GM21619 (cell line): Measurements from ENCODE around the gene ALLC.

ENCODE experiments used
- ATAC-seq: cut with Tn5 transposase; IDR thresholded peaks from one replicate; pipeline ENCODE4 v1.9.1; 2021; ENCODE audit not compliant: unreplicated experiment

ALLC gene

DNA sequence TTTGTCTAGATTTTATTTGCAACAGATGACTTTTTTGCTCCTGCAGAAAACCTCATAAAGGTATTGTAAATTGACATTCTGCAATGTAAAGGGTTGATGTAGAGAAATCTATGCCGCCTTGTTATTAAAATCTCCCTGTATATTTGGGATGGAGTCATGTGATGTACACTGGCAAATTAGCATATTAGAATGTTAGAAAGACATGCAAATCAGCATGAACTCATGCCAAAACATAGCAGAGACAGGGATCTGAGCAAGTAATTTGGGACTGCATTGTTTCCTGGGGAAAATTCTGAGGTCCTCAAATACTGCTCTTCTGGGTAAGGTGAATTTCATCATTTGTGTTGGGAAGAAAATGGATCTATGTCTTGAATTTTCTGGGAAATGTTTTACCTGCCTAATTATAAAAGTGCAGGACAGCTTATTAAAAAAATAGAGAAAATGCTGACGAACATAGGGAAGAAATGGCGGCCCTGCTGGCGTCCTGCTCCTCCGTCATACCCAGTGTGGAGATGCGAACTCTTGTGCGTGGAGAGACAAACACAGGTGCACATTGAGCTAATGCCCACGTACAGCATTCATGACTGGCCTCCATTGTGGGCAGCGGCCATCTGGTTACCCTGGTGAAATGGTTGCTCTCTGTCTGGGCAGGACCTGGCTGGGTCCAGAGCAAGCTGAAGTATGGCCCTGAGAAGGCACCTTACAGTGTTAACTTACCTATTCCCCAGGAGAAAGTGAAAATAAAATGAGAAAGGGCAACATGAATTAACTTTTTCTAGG lies 16.3 kb downstream of the ALLC start:
- ATAC-seq = no peak

GRCh38 chr2:3675687-3676086 lies 17.7 kb downstream of the ALLC start:
- no peak for ATAC-seq

- no peak for ATAC-seq
Measured at GRCh38 chr2:3677436-3677835, 19.4 kb downstream of the ALLC start.

DNA sequence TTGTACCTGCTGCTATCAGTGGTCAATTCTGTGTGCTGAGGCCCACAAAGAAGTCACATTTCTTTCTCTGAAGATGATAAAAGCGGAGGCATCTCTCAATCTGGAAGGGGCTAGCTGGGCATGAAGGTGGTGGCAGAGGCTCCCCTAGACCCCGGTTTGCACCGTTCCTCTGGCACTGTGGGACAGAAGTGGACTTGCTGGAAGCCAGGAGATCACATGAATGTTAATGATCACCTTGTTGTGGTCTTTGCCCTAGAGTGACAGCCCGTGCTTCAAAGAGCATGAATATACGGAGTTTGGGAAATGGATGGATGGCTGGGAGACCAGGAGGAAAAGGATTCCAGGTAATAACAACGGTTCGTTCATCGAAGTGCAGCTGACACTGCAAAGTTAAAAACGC lies 20.2 kb downstream of the ALLC start:
- no peak for ATAC-seq

GRCh38 chr2:3679180-3679579 lies 21.2 kb downstream of the ALLC start:
- no peak for ATAC-seq

DNA sequence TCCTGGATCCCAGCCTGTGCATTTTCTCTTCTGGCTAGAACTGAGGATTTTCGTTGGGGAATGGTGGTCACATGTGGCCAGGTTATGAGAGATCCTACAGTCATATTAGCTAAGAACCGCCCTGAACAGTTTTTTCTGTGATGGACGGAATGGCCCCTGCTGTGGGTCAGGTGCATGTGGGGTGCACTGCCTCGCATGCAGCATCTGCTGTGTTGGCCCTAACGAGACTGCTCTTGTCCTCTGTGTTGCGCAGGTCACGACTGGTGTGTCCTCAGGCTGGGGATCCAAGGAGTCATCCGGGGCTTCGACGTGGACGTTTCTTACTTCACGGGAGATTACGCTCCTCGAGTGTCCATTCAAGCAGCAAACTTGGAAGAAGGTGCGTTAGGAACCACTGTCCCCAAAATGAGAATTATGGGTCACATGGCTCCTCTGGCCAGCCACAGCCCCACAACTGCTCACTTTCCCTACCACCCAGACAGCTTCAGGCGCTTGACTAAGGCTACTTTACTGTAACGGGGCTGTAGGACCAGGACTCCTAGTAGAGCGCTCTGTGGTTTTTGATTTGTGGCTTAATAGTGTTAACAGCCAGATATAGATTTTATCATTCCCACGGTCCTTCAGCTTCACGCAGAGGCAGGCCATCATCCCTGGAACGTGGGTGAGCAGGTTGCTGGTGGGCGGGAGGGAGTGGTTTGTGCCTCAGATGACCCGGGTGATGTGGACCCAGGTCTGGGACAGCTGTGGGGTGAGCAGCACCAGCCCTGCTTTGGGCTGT lies 21.8 kb downstream of the ALLC start:
- no peak for ATAC-seq

- no peak for ATAC-seq
Measured at GRCh38 chr2:3680548-3681345, 22.7 kb downstream of the ALLC start.

GRCh38 chr2:3681625-3682024 lies 23.6 kb downstream of the ALLC start:
- no peak for ATAC-seq

DNA sequence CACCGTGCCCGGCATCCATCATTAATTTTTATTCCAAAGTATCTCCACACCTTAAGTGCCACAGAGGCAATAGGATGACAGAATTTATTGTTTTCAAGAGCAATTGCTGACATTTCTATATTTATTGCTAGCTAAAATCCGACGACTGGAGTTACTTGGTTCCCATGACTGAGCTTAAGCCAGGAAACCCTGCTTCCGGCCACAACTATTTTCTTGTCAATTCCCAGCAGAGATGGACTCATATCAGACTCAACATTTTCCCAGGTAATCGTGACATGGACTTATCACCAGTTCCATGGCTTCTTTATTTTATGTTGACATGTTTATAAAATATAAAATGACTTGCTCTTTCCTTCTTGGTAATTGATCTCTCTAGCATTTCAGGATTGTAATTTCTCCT lies 24.8 kb downstream of the ALLC start:
- no peak for ATAC-seq

DNA sequence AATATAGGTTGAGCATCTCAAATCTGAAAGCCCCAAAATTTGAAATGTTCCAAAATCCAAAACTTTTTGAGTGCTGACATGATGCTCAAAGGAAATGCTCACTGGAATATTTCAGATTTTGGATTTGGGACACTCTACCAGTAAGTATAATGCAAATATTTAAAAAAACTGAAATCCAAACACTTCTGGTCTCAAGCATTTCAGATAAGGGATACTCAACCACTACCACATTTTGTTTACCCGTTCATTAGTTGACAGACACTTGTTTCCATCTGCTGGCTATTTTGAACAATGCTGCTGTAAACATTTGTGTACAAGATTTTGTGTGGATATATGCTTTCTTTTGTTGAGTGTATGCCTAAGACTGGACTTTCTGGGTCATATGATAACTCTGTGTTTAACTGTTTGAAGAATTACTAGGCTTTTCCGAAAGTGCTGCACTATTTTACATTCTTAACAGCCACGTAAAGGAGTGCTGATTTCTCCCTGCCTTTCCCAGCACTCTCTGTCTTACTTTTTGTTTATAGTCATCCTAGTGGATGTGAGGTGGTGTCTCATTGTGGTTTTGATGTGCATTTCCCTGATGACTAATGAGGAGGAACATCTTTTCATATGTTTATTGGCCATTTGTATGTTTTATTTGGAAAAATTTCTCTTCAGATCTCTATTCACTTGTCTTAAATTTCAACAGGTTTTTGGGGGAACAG lies 25.9 kb downstream of the ALLC start:
- no peak for ATAC-seq

DNA sequence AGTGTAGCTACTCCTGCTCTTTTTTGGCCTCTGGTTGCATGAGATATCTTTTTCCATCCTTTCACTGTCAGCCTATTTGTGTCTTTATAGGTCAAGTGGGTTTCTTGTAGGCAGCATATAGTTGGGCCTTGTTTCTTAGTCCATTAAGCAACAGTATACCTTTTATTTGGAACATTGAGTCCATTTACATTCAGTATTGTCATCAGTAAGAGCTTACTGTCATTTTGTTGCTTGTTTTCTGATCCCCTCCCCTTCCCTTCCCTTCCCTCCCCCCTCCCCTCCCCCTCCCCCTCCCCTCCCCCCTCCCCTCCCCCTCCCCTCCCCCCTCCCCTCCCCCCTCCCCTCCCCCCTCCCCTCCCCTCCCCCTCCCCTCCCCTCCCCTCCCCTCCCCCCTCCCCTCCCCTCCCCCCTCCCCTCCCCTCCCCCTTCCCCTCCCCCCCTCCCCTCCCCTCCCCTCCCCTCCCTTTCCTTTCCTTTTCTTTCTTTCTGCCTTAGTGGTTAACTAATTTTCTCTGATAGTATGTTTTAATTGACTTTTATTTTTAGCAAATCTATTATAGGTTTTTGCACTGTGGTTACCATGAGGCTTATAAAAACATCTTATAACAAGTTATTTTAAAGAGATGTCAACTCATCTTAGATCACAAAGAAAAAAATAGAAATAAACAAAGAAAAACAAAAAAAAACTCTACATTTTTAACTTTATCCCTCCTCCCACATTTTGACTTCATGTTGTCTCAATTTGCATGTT lies 32.2 kb downstream of the ALLC start:
- no peak for ATAC-seq

DNA sequence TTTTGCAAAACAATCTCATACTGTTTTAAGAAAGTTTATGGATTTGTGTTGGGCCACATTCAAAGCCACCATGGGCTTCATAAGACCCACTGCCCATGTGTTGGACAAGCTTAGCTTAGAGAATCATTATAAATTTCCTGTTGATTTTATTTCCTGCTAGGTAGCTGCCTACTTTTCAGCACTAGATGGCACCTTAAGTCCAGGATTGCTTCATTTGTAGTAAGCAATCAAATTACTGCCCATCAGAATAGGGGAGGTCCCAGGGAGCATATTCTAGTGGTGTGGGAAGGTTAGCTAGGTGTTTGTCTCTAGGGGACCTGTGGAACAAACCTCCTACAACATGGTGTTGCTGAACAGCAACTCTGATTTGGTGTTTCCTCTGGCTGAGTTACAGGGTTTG lies 34.4 kb downstream of the ALLC start:
- no peak for ATAC-seq

DNA sequence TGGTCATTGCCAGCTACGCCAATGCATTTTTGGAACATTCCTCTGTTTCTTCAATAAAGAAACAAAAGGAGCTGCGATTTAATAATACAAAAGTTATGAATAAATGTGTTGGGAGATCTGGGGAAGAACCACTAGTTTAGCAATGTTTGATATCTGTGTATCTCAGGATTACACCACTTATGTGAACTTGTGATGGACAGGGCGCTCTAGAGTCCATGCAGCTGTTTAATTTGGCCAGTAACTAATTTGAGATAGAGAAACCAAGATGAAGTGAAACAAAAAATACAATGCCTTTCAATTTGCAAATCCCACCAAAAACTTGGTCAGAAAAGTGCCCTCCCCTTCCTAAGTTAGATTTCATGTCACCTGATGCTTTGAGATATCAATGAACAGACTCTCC lies 38.5 kb downstream of the ALLC start:
- no peak for ATAC-seq

DNA sequence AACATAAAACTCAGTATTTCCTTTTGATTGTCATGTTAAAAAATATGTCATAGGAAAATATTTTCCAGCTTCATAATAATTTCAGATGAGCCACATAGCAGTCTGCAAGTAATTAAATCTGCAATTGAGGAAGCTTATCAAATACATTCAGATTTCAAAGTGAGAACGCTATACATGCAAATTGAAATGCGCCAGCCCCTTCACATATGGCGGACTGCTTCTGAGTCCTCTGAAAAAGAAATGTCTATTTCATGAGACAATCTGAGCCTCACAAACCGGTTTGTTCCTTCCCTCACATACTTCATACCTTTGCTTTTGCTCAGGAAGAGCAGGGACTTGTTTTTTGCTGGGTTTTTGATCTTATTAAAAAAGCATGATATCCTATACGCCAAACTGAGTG lies 43.1 kb downstream of the ALLC start:
- no peak for ATAC-seq

DNA sequence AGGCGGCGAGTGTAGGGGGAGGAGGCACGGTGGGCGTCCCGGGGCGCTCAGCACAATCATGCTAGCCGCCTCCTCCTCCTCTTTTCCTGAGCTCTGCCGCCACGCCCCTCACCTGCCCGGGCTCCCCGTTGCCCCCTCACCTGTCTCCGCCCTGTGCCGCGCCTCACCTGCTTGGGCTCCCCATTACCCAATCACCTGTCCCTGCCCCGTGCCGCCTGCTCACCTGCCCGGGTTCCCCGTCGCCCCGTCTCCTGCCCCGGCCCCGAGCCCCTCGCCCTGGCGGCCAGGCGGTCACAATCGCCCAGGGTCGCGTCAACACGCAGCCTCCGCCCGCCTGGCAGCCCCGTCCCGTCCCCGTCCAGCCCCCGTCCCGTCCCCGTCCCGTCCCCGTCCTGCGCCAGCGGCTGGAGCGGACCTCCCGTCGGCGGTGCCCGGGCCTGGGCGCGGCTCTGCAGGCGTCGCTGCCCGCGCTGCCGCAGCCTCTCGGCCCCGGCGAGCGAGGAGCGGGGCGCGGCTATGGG lies 45.3 kb downstream of the ALLC start, which contains the start of gene DCDC2C:
Gene DCDC2C, plus strand, starts transcription at position 340 of the 521 bp plus-strand sequence. Its CDS starts 177 bp downstream, at position 517.
- no peak for ATAC-seq

- ATAC-seq = no peak
Measured at GRCh38 chr2:3703757-3704355, 45.9 kb downstream of the ALLC start.

DNA sequence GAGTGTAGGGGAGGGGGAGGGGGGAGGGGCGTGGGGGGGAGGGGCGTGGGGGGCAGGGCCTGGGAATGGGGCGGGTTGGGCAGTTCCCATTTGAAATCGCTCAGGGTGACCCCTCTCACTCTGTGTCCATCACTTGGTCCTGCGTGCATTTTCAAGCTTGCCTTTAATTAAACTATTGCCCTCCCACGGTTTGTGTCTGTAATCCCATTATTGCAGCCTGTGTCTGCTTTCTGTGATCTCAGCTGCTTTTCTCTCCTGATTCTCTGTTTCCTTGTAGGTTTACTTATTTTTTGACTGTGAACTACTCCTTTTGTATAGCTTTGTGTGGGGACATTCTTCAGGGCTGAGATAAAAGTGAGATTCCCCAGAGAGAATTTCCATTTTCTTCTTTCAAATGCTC lies 46.7 kb downstream of the ALLC start:
- no peak for ATAC-seq

DNA sequence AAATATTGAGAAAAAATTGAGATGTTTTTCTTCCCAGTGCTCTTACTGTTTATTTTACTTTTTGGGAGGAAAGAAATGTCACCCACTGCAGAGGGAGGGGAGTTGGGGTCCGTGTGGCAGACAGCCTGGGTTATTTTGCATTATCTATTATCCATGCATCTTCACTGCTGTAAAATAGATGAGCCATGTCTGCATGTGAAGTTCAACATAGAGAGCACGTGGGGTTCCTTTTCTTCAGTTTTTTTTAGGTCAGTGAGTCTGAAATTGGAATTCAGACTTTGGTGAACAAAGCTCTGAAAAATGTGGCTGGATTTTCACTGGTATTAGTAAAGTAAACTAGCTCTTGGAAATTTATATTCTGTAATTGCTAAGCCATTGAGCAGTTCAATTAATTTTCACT lies 47.8 kb downstream of the ALLC start:
- no peak for ATAC-seq

GRCh38 chr2:3706892-3707291 lies 48.9 kb downstream of the ALLC start:
- no peak for ATAC-seq

- ATAC-seq = no peak
Measured at GRCh38 chr2:3708576-3708975, 50.6 kb downstream of the ALLC start.
